ENCODE results near the gene C22orf15.

The C22orf15 gene

DNA sequence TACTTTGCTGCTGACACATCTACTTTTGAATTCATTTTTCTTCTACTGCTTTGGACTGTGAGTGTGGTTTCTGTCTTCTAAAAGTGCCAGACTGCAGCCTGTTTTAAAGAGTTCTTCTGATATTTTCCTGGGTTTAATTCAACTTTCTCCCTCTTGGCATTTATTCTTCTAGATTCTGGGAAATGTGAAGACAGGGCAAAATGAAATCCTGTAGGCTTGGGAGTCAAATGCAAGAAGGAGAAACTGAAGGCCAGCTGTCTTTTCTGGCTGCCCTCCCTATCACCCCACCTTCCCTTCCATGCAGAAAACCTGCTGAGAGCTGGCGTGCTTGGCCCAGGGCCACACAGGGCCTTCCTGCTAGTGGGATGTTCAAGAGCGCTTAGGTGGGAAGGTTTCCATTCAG is 19.5 kb upstream of the C22orf15 start:
- Mint-ChIP-seq H3K4me3 (no peak overlapping the region), H3K27ac (peak overlapping the region; percentile 32), H3K4me1 (no peaks in the 10 kb centered on the region), H3K9me3 (peaks cover 4% of the 10 kb centered on the region), H3K36me3 (peaks cover 29% of the 10 kb centered on the region)
- ATAC-seq: no peak
- DNase-seq (ENCODE audit: low spot score in 2 of 2): no peak

DNA sequence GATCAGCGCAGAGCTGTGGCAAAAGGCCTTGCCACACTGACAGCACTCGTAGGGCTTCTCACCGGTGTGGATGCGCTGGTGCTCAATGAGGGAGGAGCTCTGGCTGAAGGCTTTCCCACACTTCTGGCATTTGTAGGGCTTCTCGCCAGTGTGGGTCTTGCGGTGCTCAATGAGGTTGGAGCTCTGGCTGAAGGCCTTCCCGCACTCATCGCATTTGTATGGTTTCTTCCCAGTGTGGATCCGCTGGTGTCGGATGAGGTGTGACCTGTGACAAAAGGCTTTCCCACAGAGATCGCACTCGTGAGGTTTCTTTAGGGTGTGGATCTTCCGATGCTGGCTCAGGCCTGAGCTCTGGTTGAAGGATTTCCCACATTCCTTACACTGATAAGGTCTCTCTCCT is 18.8 kb upstream of the C22orf15 start:
- ATAC-seq (no peak), DNase-seq (ENCODE audit: low spot score in 2 of 2) (no peak)
- Mint-ChIP-seq H3K9me3 (peaks cover 4% of the 10 kb centered on the region), H3K36me3 (peaks cover 29% of the 10 kb centered on the region), H3K4me3 (no peak overlapping the region), H3K4me1 (no peaks in the 10 kb centered on the region), H3K27ac (no peak overlapping the region)

GRCh38 chr22:23744485-23744884 is 18.3 kb upstream of the C22orf15 start:
- Mint-ChIP-seq H3K4me1 (peaks cover under 1% of the 10 kb centered on the region), H3K27ac (no peak overlapping the region), H3K9me3 (peaks cover 4% of the 10 kb centered on the region), H3K4me3 (no peak overlapping the region), H3K36me3 (peaks cover 29% of the 10 kb centered on the region)
- DNase-seq (ENCODE audit: low spot score in 2 of 2) (no peak), ATAC-seq (no peak)

- H3K9me3 Mint-ChIP-seq: peaks cover 4% of the 10 kb centered on the region
- H3K27ac Mint-ChIP-seq: no peak overlapping the region
- no peak overlapping the region for H3K4me3 Mint-ChIP-seq
- ATAC-seq: no peak
- H3K4me1 Mint-ChIP-seq: peaks cover 14% of the 10 kb centered on the region
- peaks cover 27% of the 10 kb centered on the region for H3K36me3 Mint-ChIP-seq
- no peak for DNase-seq (ENCODE audit: low spot score in 2 of 2)
These were observed 17.0 kb upstream of the C22orf15 start for GRCh38 chr22:23745791-23746190.

DNA sequence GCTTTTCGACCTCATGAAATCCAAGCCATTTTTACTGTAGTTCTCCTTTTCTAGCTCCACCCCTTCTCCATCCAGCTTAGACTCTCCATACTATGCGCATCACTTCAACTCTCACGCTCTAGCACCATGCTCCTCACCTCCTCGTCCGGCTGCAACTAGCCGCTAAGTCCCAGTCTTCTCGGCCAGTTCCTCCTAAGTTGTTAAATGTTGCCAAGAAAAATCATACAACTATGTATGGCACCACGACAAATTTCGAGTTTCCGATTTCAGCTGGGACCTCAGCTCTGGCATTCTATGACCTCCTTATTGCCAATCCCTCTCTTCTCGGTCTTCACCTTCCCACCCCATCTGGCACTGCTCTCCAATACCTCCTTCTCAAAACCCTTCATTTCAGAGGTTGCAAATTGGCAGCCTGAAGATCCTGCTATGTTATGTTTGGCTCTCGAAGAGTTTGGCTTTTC is 12.9 kb upstream of the C22orf15 start:
- Mint-ChIP-seq H3K27ac (no peak overlapping the region), H3K36me3 (peaks cover 7% of the 10 kb centered on the region), H3K4me1 (peaks cover 18% of the 10 kb centered on the region), H3K4me3 (peak overlapping the region; percentile 84), H3K9me3 (no peaks in the 10 kb centered on the region)
- ATAC-seq: no peak
- no peak for DNase-seq (ENCODE audit: low spot score in 2 of 2)

DNA sequence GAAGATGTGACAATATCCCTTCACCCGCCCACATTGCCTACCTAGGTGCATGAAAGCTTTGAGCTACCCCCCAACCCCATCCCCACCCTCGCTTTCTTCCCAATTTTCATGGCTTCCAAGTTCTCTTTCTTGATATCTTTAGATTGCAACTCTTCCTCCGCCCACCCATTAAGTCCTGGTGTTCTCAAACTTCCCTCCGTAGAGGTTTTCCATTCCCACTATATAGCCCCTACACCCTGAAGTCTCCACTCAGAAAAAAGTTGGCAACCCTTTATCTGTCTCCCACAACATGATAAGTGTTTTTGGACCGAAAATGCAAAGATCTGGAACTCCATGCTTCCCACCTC is 12.4 kb upstream of the C22orf15 start:
- ATAC-seq (no peak), DNase-seq (ENCODE audit: low spot score in 2 of 2) (no peak)
- Mint-ChIP-seq H3K4me3 (peak overlapping the region; percentile 84), H3K36me3 (peaks cover 4% of the 10 kb centered on the region), H3K4me1 (peaks cover 18% of the 10 kb centered on the region), H3K9me3 (no peaks in the 10 kb centered on the region), H3K27ac (peak overlapping the region; percentile 88)

DNA sequence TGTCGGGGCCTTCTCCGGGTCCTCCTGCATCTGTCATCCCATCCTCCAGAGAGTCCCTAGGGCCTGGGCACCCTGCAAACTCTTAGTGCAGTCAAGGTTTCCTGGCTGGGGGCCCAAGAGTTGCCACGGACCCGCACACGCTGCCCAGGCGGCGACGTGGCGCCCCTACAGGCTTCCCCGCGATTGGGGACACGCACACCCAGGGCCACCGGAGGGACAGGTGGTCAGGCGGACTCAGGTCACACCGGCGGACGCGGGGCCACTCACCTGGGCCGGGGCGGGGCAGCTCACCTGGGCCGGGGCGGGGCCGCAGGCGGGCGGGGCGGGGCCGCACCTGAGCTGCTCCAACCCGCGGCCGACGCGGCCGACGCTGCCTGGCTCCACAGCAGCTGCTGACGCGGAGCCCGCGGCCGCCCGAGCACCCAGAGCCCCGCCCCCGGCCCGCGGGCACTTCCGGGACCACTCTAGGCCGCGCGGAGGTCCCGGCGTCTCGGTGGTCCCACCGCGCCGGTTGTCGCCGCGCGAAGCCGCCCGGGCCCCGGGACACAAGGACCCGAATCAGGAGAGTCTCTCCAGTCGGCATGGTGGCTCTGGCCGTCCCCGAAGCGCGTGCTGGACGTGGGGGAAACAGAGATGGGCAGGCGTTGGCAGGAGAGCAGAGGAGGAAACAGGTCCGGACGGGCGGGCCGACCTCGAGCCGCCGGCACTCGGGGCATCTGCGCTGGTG is 11.9 kb upstream of the C22orf15 start, which contains the start of gene ZNF70:
TSS of gene ZNF70 (minus strand) at position 399 of the 727 bp plus-strand sequence. CDS start 5,972 bp downstream, outside the sequence.
- peak; percentile 79 to 90 for DNase-seq (ENCODE audit: low spot score in 2 of 2)
- Mint-ChIP-seq H3K4me3 (peak within 1 kb of the TSS; percentile 84), H3K36me3 (peaks cover 4% of the 10 kb centered on the region), H3K4me1 (peaks cover 18% of the 10 kb centered on the region), H3K27ac (peak within 1 kb of the TSS; percentile 88), H3K9me3 (no peaks in the 10 kb centered on the region)
- ATAC-seq: peak; percentile 99

GRCh38 chr22:23751441-23751996 is 11.3 kb upstream of the C22orf15 start:
- H3K9me3 Mint-ChIP-seq: no peaks in the 10 kb centered on the region
- H3K27ac Mint-ChIP-seq: peak overlapping the region; percentile 88
- no peak for ATAC-seq
- H3K4me3 Mint-ChIP-seq: peak overlapping the region; percentile 84
- H3K4me1 Mint-ChIP-seq: peaks cover 18% of the 10 kb centered on the region
- H3K36me3 Mint-ChIP-seq: peaks cover 4% of the 10 kb centered on the region
- DNase-seq (ENCODE audit: low spot score in 2 of 2): no peak

DNA sequence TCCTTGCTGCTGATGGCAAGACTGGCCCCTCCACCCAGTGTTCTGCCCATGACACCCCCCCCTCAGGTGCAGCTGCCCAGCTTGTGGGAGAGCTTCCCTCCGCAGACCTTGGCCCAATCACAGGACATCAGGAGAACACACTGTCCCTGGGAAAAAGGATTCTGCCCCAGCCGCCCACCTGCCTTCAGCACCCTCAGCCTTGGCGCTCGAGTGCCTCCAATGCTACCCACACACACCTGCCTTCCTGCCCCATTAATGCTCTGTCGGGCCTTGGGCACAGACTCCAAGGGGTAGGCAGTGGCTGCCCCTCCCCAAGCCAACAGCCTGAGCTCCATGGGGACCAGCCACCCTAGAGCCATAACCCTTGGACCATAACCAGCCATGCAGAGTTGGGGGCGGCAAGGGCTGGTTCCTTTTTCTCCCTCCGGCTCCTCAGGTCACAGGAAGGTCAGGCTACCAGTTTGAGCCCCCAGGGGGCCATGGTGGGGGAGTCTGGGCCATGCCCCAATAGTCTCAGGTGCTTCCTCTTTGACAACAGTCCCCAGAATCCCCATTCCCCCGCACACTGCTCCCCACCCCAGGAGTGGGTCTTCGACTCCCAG is 10.6 kb upstream of the C22orf15 start:
- H3K36me3 Mint-ChIP-seq: peaks cover 4% of the 10 kb centered on the region
- peak overlapping the region; percentile 84 for H3K4me3 Mint-ChIP-seq
- no peak for DNase-seq (ENCODE audit: low spot score in 2 of 2)
- H3K9me3 Mint-ChIP-seq: no peaks in the 10 kb centered on the region
- H3K4me1 Mint-ChIP-seq: peaks cover 18% of the 10 kb centered on the region
- peak overlapping the region; percentile 88 for H3K27ac Mint-ChIP-seq
- no peak for ATAC-seq

DNA sequence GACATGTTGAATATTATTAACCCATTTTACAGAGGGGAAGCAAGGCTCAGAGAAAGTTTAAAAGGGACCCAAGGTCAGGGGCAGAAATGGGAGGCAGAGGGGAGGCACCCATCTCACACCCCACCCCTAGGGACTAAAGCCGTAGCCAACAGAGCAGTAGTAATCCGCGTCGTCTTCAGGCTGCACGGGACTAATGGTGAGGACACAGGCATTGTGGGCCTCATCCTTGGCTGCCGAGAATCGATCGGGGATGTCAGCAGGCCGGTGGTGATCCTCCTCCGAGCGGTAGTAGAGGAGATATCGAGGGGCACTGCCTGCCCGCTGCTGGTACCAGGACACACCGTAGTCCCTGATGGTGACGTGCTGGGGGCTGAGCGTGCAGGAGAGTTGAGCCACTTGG is 10.0 kb upstream of the C22orf15 start:
- Mint-ChIP-seq H3K4me1 (peaks cover 18% of the 10 kb centered on the region), H3K36me3 (peaks cover 3% of the 10 kb centered on the region), H3K27ac (no peak overlapping the region), H3K9me3 (no peaks in the 10 kb centered on the region), H3K4me3 (peak overlapping the region; percentile 84)
- ATAC-seq (no peak), DNase-seq (ENCODE audit: low spot score in 2 of 2) (no peak)

- Mint-ChIP-seq H3K9me3 (no peaks in the 10 kb centered on the region), H3K27ac (no peak overlapping the region), H3K4me3 (no peak overlapping the region), H3K36me3 (no peaks in the 10 kb centered on the region), H3K4me1 (peaks cover 18% of the 10 kb centered on the region)
- DNase-seq (ENCODE audit: low spot score in 2 of 2) (no peak), ATAC-seq (no peak)
These were observed 9.4 kb upstream of the C22orf15 start for GRCh38 chr22:23753385-23753784.

GRCh38 chr22:23754220-23754919 is 8.4 kb upstream of the C22orf15 start, which contains the start of gene VPREB3:
Gene VPREB3 (minus strand): TSS chr22:23754425. CDS start chr22:23754363, 62 bp downstream.
- H3K9me3 Mint-ChIP-seq: no peaks in the 10 kb centered on the region
- H3K27ac Mint-ChIP-seq: no peak within 1 kb of the TSS
- H3K4me3 Mint-ChIP-seq: no peak within 1 kb of the TSS

DNA sequence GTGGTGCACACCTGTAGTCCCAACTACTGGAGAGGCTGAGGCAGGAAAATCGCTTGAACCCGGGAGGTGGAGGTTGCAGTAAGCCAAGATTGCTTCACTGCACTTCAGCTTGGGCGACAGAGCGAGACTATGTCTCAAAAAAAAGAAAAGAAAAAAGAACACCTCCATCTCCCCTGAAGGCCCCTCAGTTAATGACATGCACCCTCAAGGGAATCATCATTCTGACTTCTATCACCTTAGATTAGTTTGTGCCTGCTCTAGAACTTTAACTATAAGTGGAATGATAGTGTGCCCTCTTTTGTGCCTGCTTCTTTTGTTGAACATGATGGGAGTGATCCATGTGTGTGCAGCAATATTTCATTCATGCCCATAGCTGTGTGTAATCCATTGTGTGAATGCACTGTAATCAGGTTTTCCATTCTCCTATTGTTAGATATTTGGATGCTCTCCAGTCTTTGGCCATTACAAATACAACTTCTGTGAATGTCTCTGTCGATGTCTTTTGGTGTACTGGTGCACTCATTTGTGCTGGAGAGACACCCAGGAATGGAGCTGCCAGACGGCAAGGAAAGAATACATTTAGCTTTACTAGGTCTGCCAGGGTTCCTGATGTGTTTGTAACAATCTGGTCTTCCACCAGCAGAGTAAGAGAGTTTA is 7.7 kb upstream of the C22orf15 start:
- Mint-ChIP-seq H3K27ac (no peak overlapping the region), H3K4me3 (no peak overlapping the region), H3K4me1 (peaks cover 11% of the 10 kb centered on the region), H3K36me3 (no peaks in the 10 kb centered on the region), H3K9me3 (no peaks in the 10 kb centered on the region)
- DNase-seq (ENCODE audit: low spot score in 2 of 2) (no peak), ATAC-seq (no peak)

More at GRCh38 chr22:23754220-23754919, 8.4 kb upstream of the C22orf15 start, which contains the start of gene VPREB3:
- ATAC-seq (no peak), DNase-seq (ENCODE audit: low spot score in 2 of 2) (no peak)
- peaks cover 18% of the 10 kb centered on the region for H3K4me1 Mint-ChIP-seq
- H3K36me3 Mint-ChIP-seq: no peaks in the 10 kb centered on the region

DNA sequence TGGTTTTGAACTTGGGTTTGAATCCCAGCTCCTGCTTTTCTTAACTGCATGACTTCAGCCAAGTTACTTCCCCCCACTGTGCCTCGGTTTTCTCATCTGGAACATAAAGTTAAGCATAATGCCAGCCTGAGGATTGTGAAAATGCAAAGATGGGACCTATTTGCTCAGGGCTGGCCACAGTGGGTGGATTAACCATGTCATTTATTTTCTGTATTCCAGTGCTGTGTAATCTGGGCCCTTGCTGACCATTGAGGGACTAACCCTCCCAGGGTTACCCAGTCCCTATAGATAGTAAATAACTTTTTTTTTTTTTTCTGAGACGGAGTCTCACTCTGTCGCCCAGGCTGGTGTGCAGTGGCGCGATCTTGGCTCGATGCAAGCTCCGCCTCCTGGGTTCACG is 7.1 kb upstream of the C22orf15 start:
- Mint-ChIP-seq H3K9me3 (no peaks in the 10 kb centered on the region), H3K4me1 (peaks cover 5% of the 10 kb centered on the region), H3K27ac (no peak overlapping the region), H3K36me3 (no peaks in the 10 kb centered on the region), H3K4me3 (no peak overlapping the region)
- no peak for DNase-seq (ENCODE audit: low spot score in 2 of 2)
- ATAC-seq: no peak

- Mint-ChIP-seq H3K4me3 (no peak overlapping the region), H3K4me1 (peaks cover 4% of the 10 kb centered on the region)
These were observed 5.9 kb upstream of the C22orf15 start for GRCh38 chr22:23756891-23757290.

More at GRCh38 chr22:23756891-23757290, 5.9 kb upstream of the C22orf15 start:
- DNase-seq (ENCODE audit: low spot score in 2 of 2) (no peak), ATAC-seq (no peak)
- Mint-ChIP-seq H3K27ac (no peak overlapping the region), H3K36me3 (no peaks in the 10 kb centered on the region), H3K9me3 (no peaks in the 10 kb centered on the region)
